ENCODE results near the gene ATF7IP2. TPM values are rescaled to one million over a fixed set of nuclear protein-coding genes. Genes with fewer than 3 reads are reported as not detected.
A peak's percentile ranks its signal among the peaks of the same experiment; 100 is the strongest.
"Not testable (repeated sequence)": the region's sequence is repeated elsewhere in the genome, so short reads cannot be mapped to it uniquely, and the experiment has no call there.

ATF7IP2 gene
- total and polyA plus RNA-seq, 2 donors (not counting 1 experiment from before 2014, with no cell fraction given): 0.89 to 1.2 TPM

GRCh38 chr16:10504404-10504885 is 118.6 kb downstream of the ATF7IP2 start:
- H3K9ac ChIP-seq (ENCODE audit: insufficient read depth, low read length): no peak overlapping the region
- H3K27ac ChIP-seq (ENCODE audit: insufficient read depth, low read length): no peak overlapping the region
- no peak overlapping the region for H3K4me3 ChIP-seq (replicated peaks in 1 of 4; ENCODE audit: control extremely low read depth in 1 of 4, insufficient read depth in 1 of 4, low read depth in 3 of 4, low read length in 4 of 4)
- H3K4me2 ChIP-seq (ENCODE audit: extremely low read depth, insufficient read depth, low read length): no peak overlapping the region
- DNase-seq (ENCODE audit: low read depth in 2 of 2): no peak
- no peaks in the 10 kb centered on the region for H3K27me3 ChIP-seq (ENCODE audit: control insufficient read depth, insufficient read depth, low read length)
- H4K20me1 ChIP-seq (ENCODE audit: control insufficient read depth, extremely low read depth, insufficient read depth, low read length): no peaks in the 10 kb centered on the region
- no peak for TF ChIP-seq CTCF (conservative IDR thresholded peaks at IDR 0.05 in 1 of 2, IDR thresholded peaks at IDR 0.05 in 1 of 2; ENCODE audit: low read depth in 1 of 2, low read length in 2 of 2)
- TF ChIP-seq EZH2 (IDR thresholded peaks at IDR 0.05; ENCODE audit: low read length, missing control alignments): no peak
- H2AFZ ChIP-seq (ENCODE audit: low read length): no peak overlapping the region
- no peaks in the 10 kb centered on the region for H3K79me2 ChIP-seq (ENCODE audit: control insufficient read depth, insufficient read depth, low read length)
- H3K36me3 ChIP-seq (ENCODE audit: control insufficient read depth, insufficient read depth, low read length): no peaks in the 10 kb centered on the region
- no peaks in the 10 kb centered on the region for H3K4me1 ChIP-seq (ENCODE audit: control insufficient read depth, extremely low read depth, insufficient read depth, low read length)
- H3K9me3 ChIP-seq (ENCODE audit: control insufficient read depth, insufficient read depth, low read depth, low read length): no peaks in the 10 kb centered on the region

DNA sequence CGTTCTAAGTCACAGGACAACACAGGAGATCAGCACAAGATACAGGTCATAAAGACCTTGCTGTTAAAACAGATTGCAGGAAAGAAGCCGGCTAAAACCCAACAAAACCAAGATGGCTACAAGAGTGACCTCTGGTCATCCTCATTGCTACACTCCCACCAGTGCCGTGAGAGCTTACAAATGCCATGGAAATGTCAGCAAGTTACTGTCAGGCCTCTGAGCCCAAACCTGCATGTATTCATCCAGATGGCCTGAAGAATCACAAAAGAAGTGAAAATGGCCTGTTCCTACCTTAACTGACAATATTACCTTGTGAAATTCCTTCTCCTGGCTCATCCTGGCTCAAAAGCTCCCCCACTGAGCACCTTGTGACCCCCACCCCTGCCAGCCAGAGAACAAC is 119.4 kb downstream of the ATF7IP2 start:
- H3K4me3 ChIP-seq (replicated peaks in 1 of 4; ENCODE audit: control extremely low read depth in 1 of 4, insufficient read depth in 1 of 4, low read depth in 3 of 4, low read length in 4 of 4); H2AFZ ChIP-seq (ENCODE audit: low read length); H3K27me3 ChIP-seq (ENCODE audit: control insufficient read depth, insufficient read depth, low read length); H3K9ac ChIP-seq (ENCODE audit: insufficient read depth, low read length); DNase-seq (ENCODE audit: low read depth in 2 of 2); H3K4me1 ChIP-seq (ENCODE audit: control insufficient read depth, extremely low read depth, insufficient read depth, low read length); H3K27ac ChIP-seq (ENCODE audit: insufficient read depth, low read length); H3K36me3 ChIP-seq (ENCODE audit: control insufficient read depth, insufficient read depth, low read length); H3K4me2 ChIP-seq (ENCODE audit: extremely low read depth, insufficient read depth, low read length); H3K79me2 ChIP-seq (ENCODE audit: control insufficient read depth, insufficient read depth, low read length); H4K20me1 ChIP-seq (ENCODE audit: control insufficient read depth, extremely low read depth, insufficient read depth, low read length); H3K9me3 ChIP-seq (ENCODE audit: control insufficient read depth, insufficient read depth, low read depth, low read length): not testable (repeated sequence)

DNA sequence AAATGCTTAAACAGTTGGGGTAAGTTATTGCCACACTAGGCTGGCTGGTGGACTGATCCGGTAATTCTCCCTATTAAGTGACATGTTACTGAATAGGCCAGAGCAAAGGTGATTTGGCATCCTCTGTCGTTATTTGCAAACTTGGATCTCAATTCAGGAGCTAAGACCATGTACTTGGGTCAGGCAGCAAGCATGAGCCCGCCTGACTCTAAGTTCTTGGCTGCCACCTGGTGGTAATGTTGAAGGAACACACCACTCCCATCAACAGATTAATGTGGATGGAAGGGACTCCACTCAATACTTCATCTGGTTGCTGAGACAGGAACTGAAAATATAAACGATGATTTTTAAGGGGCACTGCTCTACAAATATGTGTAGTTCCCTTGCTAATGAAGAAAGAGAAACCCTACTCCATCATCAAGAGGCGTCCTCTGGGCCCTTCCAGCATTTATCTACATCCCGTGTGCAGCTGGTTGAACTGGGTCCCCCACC is 123.7 kb downstream of the ATF7IP2 start:
- Histone ChIP-seq H3K79me2 (ENCODE audit: control insufficient read depth, insufficient read depth, low read length) (no peaks in the 10 kb centered on the region), H3K4me3 (replicated peaks in 1 of 4; ENCODE audit: control extremely low read depth in 1 of 4, insufficient read depth in 1 of 4, low read depth in 3 of 4, low read length in 4 of 4) (no peak overlapping the region), H3K9me3 (ENCODE audit: control insufficient read depth, insufficient read depth, low read depth, low read length) (no peaks in the 10 kb centered on the region), H3K9ac (ENCODE audit: insufficient read depth, low read length) (no peak overlapping the region), H4K20me1 (ENCODE audit: control insufficient read depth, extremely low read depth, insufficient read depth, low read length) (no peaks in the 10 kb centered on the region), H3K27ac (ENCODE audit: insufficient read depth, low read length) (no peak overlapping the region), H3K4me2 (ENCODE audit: extremely low read depth, insufficient read depth, low read length) (no peak overlapping the region), H2AFZ (ENCODE audit: low read length) (no peak overlapping the region), H3K36me3 (ENCODE audit: control insufficient read depth, insufficient read depth, low read length) (no peaks in the 10 kb centered on the region), H3K27me3 (ENCODE audit: control insufficient read depth, insufficient read depth, low read length) (no peaks in the 10 kb centered on the region), H3K4me1 (ENCODE audit: control insufficient read depth, extremely low read depth, insufficient read depth, low read length) (no peaks in the 10 kb centered on the region)
- TF ChIP-seq CTCF (conservative IDR thresholded peaks at IDR 0.05 in 1 of 2, IDR thresholded peaks at IDR 0.05 in 1 of 2; ENCODE audit: low read depth in 1 of 2, low read length in 2 of 2): peak; percentile 79 to 83
- TF ChIP-seq EZH2 (IDR thresholded peaks at IDR 0.05; ENCODE audit: low read length, missing control alignments): no peak
- peak; percentile 70 to 86 for DNase-seq (ENCODE audit: low read depth in 2 of 2)
